ENCODE measurements around the gene SNX7.

DNA sequence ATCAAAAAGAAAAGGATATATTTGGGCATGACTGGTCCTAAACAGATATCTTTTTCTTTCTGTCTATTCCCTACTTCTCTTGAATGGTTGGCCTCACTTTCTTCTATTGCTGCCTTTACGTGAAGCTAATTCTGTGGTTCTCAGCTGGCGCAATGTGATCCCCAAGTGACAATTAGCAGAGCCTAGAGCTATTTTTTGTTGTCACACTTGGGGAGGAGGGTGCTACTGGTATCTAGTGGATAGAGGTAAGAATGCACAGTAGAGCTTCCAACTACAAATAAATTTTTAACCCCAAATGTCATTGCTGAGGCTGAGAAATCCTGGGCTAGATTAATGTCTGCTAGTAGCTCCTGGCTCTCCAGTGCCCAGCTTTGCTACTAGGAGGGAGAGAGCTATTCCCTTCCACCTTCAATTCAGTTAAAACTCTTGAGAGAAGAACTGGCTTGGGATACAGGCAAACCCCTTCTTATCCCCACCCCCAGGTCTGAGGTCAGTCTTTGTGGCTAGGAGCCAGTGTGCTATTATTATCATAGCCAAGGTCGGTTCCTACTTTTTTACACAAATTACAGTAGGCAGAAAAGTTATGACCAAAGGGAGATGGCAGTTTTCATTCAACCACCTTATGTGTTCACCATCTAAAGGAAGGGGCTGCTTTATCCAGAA, 102.1 kb downstream of the SNX7 start:
- TF ChIP-seq CTCF (conservative IDR thresholded peaks at IDR 0.05 in 1 of 2, IDR thresholded peaks at IDR 0.05 in 1 of 2; ENCODE audit: extremely low read depth in 1 of 2, insufficient read depth in 1 of 2, low read depth in 1 of 2, low read length in 2 of 2) (no peak), EZH2 (IDR thresholded peaks at IDR 0.05; ENCODE audit: borderline replicate concordance, low read length) (no peak)
